ENCODE results near the gene TWF1.
"Not testable (repeated sequence)": the region's sequence is repeated elsewhere in the genome, so short reads cannot be mapped to it uniquely, and the experiment has no call there.

The TWF1 gene

DNA sequence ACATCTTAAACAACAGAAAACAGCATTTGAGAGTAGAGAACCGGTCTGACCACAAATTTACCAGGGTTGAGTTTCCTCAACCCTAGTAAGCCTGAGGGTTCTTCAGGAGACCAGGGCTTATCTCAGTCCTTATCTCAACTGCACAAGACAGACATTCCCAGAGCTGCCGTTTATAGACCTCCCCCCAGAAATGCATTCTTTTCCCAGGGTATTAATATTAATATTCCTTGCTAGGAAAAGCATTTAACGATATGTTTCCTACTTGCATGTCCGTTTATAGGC lies 42.0 kb upstream of the TWF1 start:
- H3K4me3 ChIP-seq (ENCODE audit: low read length) = no peak overlapping the region
- no peaks in the 10 kb centered on the region for H3F3A ChIP-seq (ENCODE audit: control insufficient read depth, insufficient read depth)
- H3K4me1 ChIP-seq (ENCODE audit: control insufficient read depth, low read length) = no peaks in the 10 kb centered on the region
- H3K4me2 ChIP-seq (ENCODE audit: low read length) = no peak overlapping the region
- no peaks in the 10 kb centered on the region for H3K9me3 ChIP-seq (ENCODE audit: control insufficient read depth, insufficient read depth, low read length)
- no peaks in the 10 kb centered on the region for H3K79me2 ChIP-seq (ENCODE audit: control insufficient read depth, low read length)
- no peaks in the 10 kb centered on the region for H3K9me2 ChIP-seq (replicated peaks; ENCODE audit: control insufficient read depth, low read length)
- H3K27ac ChIP-seq (ENCODE audit: low read depth, low read length) = no peak overlapping the region
- H3K27me3 ChIP-seq (ENCODE audit: control insufficient read depth, low read length) = no peaks in the 10 kb centered on the region
- peaks cover 18% of the 10 kb centered on the region for H3K36me3 ChIP-seq (ENCODE audit: control insufficient read depth, low read length)
- TF ChIP-seq, protein P1, sequence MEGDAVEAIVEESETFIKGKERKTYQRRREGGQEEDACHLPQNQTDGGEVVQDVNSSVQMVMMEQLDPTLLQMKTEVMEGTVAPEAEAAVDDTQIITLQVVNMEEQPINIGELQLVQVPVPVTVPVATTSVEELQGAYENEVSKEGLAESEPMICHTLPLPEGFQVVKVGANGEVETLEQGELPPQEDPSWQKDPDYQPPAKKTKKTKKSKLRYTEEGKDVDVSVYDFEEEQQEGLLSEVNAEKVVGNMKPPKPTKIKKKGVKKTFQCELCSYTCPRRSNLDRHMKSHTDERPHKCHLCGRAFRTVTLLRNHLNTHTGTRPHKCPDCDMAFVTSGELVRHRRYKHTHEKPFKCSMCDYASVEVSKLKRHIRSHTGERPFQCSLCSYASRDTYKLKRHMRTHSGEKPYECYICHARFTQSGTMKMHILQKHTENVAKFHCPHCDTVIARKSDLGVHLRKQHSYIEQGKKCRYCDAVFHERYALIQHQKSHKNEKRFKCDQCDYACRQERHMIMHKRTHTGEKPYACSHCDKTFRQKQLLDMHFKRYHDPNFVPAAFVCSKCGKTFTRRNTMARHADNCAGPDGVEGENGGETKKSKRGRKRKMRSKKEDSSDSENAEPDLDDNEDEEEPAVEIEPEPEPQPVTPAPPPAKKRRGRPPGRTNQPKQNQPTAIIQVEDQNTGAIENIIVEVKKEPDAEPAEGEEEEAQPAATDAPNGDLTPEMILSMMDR (IDR thresholded peaks at IDR 0.05; ENCODE audit: low read depth, low read length, poor library complexity, severe bottlenecking) = no peak
- TF ChIP-seq EZH2phosphoT487 (IDR thresholded peaks at IDR 0.05; ENCODE audit: borderline replicate concordance, low read length) = no peak
- no peaks in the 10 kb centered on the region for H4K20me1 ChIP-seq (ENCODE audit: control insufficient read depth, insufficient read depth, low read depth, low read length)

DNA sequence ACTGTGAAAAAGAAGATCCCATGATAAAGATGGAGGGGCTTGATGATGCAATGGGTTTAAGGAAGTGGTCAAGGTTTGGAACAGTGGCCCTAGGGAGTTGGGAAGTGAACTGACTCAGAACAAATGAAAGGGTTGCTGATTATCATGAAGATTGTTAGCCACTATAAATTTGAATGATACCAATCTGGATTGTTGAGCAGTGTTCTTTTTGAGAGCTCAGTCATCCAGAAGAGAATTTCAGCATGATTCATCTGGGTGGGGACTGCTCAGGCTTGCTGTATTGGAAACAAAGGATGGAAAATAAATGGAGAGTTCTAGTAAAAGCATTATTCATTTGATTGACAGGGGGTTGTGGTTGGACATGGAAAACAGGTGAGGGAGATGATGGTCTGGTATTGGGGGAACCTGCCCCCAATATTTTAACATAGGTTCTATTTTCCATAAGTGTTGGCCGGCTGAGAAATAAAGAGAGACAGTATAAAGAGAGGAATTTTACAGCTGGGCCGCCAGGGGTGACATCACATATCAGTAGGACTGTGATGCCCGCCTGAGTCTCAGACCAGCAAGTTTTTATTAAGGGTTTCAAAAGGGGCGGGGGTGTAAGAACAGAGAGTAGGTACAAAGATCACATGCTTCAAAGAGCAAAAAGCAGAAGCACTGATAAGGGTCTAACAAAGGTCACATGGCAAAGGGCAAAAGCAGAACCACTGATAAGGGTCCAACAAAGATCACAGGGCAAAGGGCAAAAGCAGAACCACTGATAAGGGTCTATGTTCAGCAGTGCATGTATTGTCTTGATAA lies 41.5 kb upstream of the TWF1 start:
- not testable (repeated sequence) for H3K4me1 ChIP-seq (ENCODE audit: control insufficient read depth, low read length); H3K79me2 ChIP-seq (ENCODE audit: control insufficient read depth, low read length); H3K27me3 ChIP-seq (ENCODE audit: control insufficient read depth, low read length); H3K9me2 ChIP-seq (replicated peaks; ENCODE audit: control insufficient read depth, low read length); H3K4me3 ChIP-seq (ENCODE audit: low read length); H3F3A ChIP-seq (ENCODE audit: control insufficient read depth, insufficient read depth); H4K20me1 ChIP-seq (ENCODE audit: control insufficient read depth, insufficient read depth, low read depth, low read length); H3K9me3 ChIP-seq (ENCODE audit: control insufficient read depth, insufficient read depth, low read length); H3K4me2 ChIP-seq (ENCODE audit: low read length); H3K27ac ChIP-seq (ENCODE audit: low read depth, low read length)
- H3K36me3 ChIP-seq (ENCODE audit: control insufficient read depth, low read length) = peaks cover 18% of the 10 kb centered on the region

DNA sequence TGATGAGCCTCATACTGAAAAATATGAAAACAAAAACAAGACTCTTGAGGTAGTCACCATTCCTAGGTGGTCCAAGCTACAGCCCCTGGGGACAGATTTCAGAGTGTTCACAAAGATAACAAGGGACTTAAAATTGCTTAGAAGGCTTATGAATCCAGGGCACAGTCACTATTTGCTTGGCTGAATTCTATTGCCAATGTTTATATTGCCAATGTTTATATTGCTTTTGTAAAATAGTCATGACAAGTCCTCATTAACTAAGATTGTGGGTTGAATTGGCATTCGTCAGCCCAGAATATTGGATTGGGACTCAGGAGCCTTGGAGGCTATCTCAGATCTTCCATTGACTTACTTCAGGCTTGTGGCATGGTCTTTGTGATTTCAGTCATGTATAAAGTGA lies 36.1 kb upstream of the TWF1 start:
- Histone ChIP-seq H3K4me1 (ENCODE audit: control insufficient read depth, low read length) (peaks cover 17% of the 10 kb centered on the region), H3K27me3 (ENCODE audit: control insufficient read depth, low read length) (no peaks in the 10 kb centered on the region), H3K27ac (ENCODE audit: low read depth, low read length) (no peak overlapping the region), H3K9me2 (replicated peaks; ENCODE audit: control insufficient read depth, low read length) (no peaks in the 10 kb centered on the region), H3F3A (ENCODE audit: control insufficient read depth, insufficient read depth) (no peaks in the 10 kb centered on the region), H3K36me3 (ENCODE audit: control insufficient read depth, low read length) (peaks cover 15% of the 10 kb centered on the region), H3K79me2 (ENCODE audit: control insufficient read depth, low read length) (peaks cover 11% of the 10 kb centered on the region), H3K4me2 (ENCODE audit: low read length) (no peak overlapping the region), H3K4me3 (ENCODE audit: low read length) (no peak overlapping the region), H3K9me3 (ENCODE audit: control insufficient read depth, insufficient read depth, low read length) (no peaks in the 10 kb centered on the region), H4K20me1 (ENCODE audit: control insufficient read depth, insufficient read depth, low read depth, low read length) (no peaks in the 10 kb centered on the region)
- TF ChIP-seq, protein P1 (IDR thresholded peaks at IDR 0.05; ENCODE audit: low read depth, low read length, poor library complexity, severe bottlenecking) = no peak
- no peak for TF ChIP-seq EZH2phosphoT487 (IDR thresholded peaks at IDR 0.05; ENCODE audit: borderline replicate concordance, low read length)

DNA sequence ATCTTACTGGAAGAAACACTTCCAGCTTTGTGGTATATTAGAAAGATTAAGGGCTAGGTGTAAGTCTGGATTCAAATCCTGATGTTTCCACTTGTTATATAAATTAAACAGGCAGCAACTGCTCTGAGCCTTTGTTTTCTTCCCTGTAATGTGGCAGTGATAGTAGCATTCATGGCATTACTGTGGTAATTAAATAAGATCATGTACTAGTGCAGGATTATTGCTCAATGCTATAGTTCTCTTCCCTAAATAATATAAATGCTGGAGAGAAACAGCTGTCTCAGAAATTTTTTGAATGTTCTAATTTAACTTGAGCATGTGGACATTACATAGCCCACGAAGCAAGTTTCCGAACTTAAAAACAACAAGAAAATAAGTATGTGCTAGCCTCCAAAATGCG lies 35.1 kb upstream of the TWF1 start:
- no peaks in the 10 kb centered on the region for H4K20me1 ChIP-seq (ENCODE audit: control insufficient read depth, insufficient read depth, low read depth, low read length)
- H3F3A ChIP-seq (ENCODE audit: control insufficient read depth, insufficient read depth) = no peaks in the 10 kb centered on the region
- H3K9me3 ChIP-seq (ENCODE audit: control insufficient read depth, insufficient read depth, low read length) = no peaks in the 10 kb centered on the region
- H3K4me2 ChIP-seq (ENCODE audit: low read length) = no peak overlapping the region
- H3K27ac ChIP-seq (ENCODE audit: low read depth, low read length) = no peak overlapping the region
- H3K27me3 ChIP-seq (ENCODE audit: control insufficient read depth, low read length) = no peaks in the 10 kb centered on the region
- peaks cover 22% of the 10 kb centered on the region for H3K79me2 ChIP-seq (ENCODE audit: control insufficient read depth, low read length)
- H3K9me2 ChIP-seq (replicated peaks; ENCODE audit: control insufficient read depth, low read length) = no peaks in the 10 kb centered on the region
- no peak overlapping the region for H3K4me3 ChIP-seq (ENCODE audit: low read length)
- H3K36me3 ChIP-seq (ENCODE audit: control insufficient read depth, low read length) = peaks cover 8% of the 10 kb centered on the region
- no peak for TF ChIP-seq EZH2phosphoT487 (IDR thresholded peaks at IDR 0.05; ENCODE audit: borderline replicate concordance, low read length)
- TF ChIP-seq, protein P1 (IDR thresholded peaks at IDR 0.05; ENCODE audit: low read depth, low read length, poor library complexity, severe bottlenecking) = no peak
- H3K4me1 ChIP-seq (ENCODE audit: control insufficient read depth, low read length) = peaks cover 25% of the 10 kb centered on the region
